ENCODE data around the gene SCNM1. TPM values are rescaled to one million over a fixed set of nuclear protein-coding genes. Genes with fewer than 3 reads are reported as not detected.

Gene SCNM1
- total and polyA plus RNA-seq, 9 of the 15 experiments (the other 6 are each of a cell fraction or from before 2014, with no cell fraction given), result 17.2 to 204 (median 63.0) TPM

- TF ChIP-seq UBTF (IDR thresholded peaks at IDR 0.05; ENCODE audit: borderline replicate concordance in 1 of 2, low read depth in 2 of 2, low read length in 2 of 2), result 0 out of 4 replicates have a peak, but pooled peaks have one; percentile 32 to 44
- TF ChIP-seq ZNF124 (CRISPR knock-in tag; IDR thresholded peaks at IDR 0.05), result no peak
- TF ChIP-seq XRCC5 (IDR thresholded peaks at IDR 0.05; ENCODE audit: low read depth, low read length), result peak; percentile 98
- no peak for TF ChIP-seq ZBTB49 (CRISPR knock-in tag; IDR thresholded peaks at IDR 0.05; ENCODE audit: borderline replicate concordance)
- TF ChIP-seq FOXM1 (IDR thresholded peaks at IDR 0.05; ENCODE audit: low read depth), result peak; percentile 65
- TF ChIP-seq FOXM1 (CRISPR knock-in tag; IDR thresholded peaks at IDR 0.05; ENCODE audit: low read depth), result no peak
- TF ChIP-seq ZNF395 (CRISPR knock-in tag; IDR thresholded peaks at IDR 0.05), result peak; percentile 97
- peak; percentile 99 for TF ChIP-seq ZNF143 (CRISPR knock-in tag; IDR thresholded peaks at IDR 0.05)
- TF ChIP-seq NCOA2 (IDR thresholded peaks at IDR 0.05; ENCODE audit: partially characterized antibody in 2 of 2), result peak in 1 of 2 experiments; percentile 97
- TF ChIP-seq CREB5 (CRISPR knock-in tag; IDR thresholded peaks at IDR 0.05), result no peak
- TF ChIP-seq TEAD4 (IDR thresholded peaks at IDR 0.05; ENCODE audit: low read length), result peak; percentile 58; the same call in 1 of the 2 replicates
- TF ChIP-seq TEAD4 (CRISPR knock-in tag; IDR thresholded peaks at IDR 0.05; ENCODE audit: borderline replicate concordance), result no peak
- TF ChIP-seq ATF7 (IDR thresholded peaks at IDR 0.05), result peak; percentile 84
- TF ChIP-seq TAL1 (IDR thresholded peaks at IDR 0.05), result 0 out of 2 replicates have a peak, but pooled peaks have one; percentile 3
- TF ChIP-seq NONO (IDR thresholded peaks at IDR 0.05; ENCODE audit: low read depth in 2 of 2, low read length in 1 of 2), result no peak
- TF ChIP-seq ZBTB17 (CRISPR knock-in tag; IDR thresholded peaks at IDR 0.05), result peak; percentile 84
- TF ChIP-seq HNRNPLL (IDR thresholded peaks at IDR 0.05; ENCODE audit: low read depth, low read length, poor library complexity, severe bottlenecking), result peak; percentile 41
- TF ChIP-seq SIN3A (IDR thresholded peaks at IDR 0.05; ENCODE audit: borderline replicate concordance in 2 of 2, control insufficient read depth in 1 of 2, low read depth in 2 of 2, low read length in 2 of 2), result peak; percentile 5 to 92; a peak in 3 of 4 replicates
Observed at GRCh38 chr1:151165738-151166504, at the start of gene SCNM1, which contains the start of gene LYSMD1 (continued).
